Thyroid gland (tissue), 4 donors: Measurements from ENCODE around the gene NUDCD3.

Source experiments
- CTCF ChIP-seq, 6 experiments: fragments of 200-600 bp in 3 of 6; fragments of 450-650 bp in 3 of 6; sonication (generic) in 3 of 6; IDR thresholded peaks; one replicate each; pipeline ENCODE4 v1.5.1; 2016 to 2019; ENCODE audit warnings: antibody characterized with exemption in 6 of 6, mild to moderate bottlenecking in 2 of 6, inconsistent platforms in 1 of 6, moderate library complexity in 1 of 6
- POLR2A ChIP-seq, 2 donors: fragments of 450-650 bp; IDR thresholded peaks; one replicate each; pipeline ENCODE4 v1.6.1; 2017; ENCODE audit warnings: antibody characterized with exemption in 2 of 2, mild to moderate bottlenecking in 2 of 2, moderate library complexity in 1 of 2

GRCh38 chr7:44441079-44441478 is 49.4 kb downstream of the NUDCD3 start:
- no peak for TF ChIP-seq CTCF (IDR thresholded peaks at IDR 0.05)
- no peak for TF ChIP-seq POLR2A (IDR thresholded peaks at IDR 0.05)
